Measurements from ENCODE around the gene INVS. TPM values are rescaled to one million over a fixed set of nuclear protein-coding genes. Genes with fewer than 3 reads are reported as not detected.

The INVS gene
- polyA plus RNA-seq, 1 of the 3 experiments (the other 2 are of a cell fraction): 8.1 TPM

GRCh38 chr9:100294806-100295205, 195.8 kb downstream of the INVS start:
- Histone ChIP-seq H3F3A (replicated peaks; ENCODE audit: insufficient read depth) (peaks cover 3% of the 10 kb centered on the region), H3K27me3 (ENCODE audit: insufficient read depth) (no peaks in the 10 kb centered on the region), H3K4me2 (no peak overlapping the region), H3K9me2 (no peaks in the 10 kb centered on the region), H2AFZ (ENCODE audit: low read depth) (no peak overlapping the region), H3K79me2 (ENCODE audit: insufficient read depth) (peaks cover 76% of the 10 kb centered on the region), H3K9me3 (no peaks in the 10 kb centered on the region), H3K36me3 (replicated peaks in 1 of 2; ENCODE audit: control insufficient read depth in 1 of 2, insufficient read depth in 2 of 2, low read length in 1 of 2) (peaks cover 55 to 85% of the 10 kb centered on the region in 2 experiments), H3K4me3 (ENCODE audit: low read depth in 2 of 2, low read length in 1 of 2) (no peak overlapping the region), H4K20me1 (ENCODE audit: insufficient read depth) (0 out of 2 replicates have a peak, but pooled peaks cover 3% of the 10 kb centered on the region), H3K27ac (ENCODE audit: low read depth in 2 of 2, low read length in 1 of 2) (no peak overlapping the region), H3K9ac (no peak overlapping the region), H3K4me1 (ENCODE audit: control insufficient read depth in 1 of 2, insufficient read depth in 2 of 2, low read depth in 1 of 2, low read length in 1 of 2) (no peaks in the 10 kb centered on the region; a peak in 1 of 4 replicates)
- no peak for TF ChIP-seq MAX (IDR thresholded peaks at IDR 0.05; ENCODE audit: low read depth)
- no peak for TF ChIP-seq ELF1 (IDR thresholded peaks at IDR 0.05)
- no peak for TF ChIP-seq YY1 (IDR thresholded peaks at IDR 0.05; ENCODE audit: low read depth)
- no peak for TF ChIP-seq PBX3 (IDR thresholded peaks at IDR 0.05)
- TF ChIP-seq GATA2 (CRISPR knock-in tag; IDR thresholded peaks at IDR 0.05): no peak
- no peak for TF ChIP-seq MEF2A (IDR thresholded peaks at IDR 0.05; ENCODE audit: borderline replicate concordance, low read depth)
- TF ChIP-seq TEAD4 (IDR thresholded peaks at IDR 0.05; ENCODE audit: borderline replicate concordance, insufficient read depth): no peak
- no peak for TF ChIP-seq GABPA (IDR thresholded peaks at IDR 0.05; ENCODE audit: low read depth)
- TF ChIP-seq RFX5 (IDR thresholded peaks at IDR 0.05; ENCODE audit: low read length): no peak
- TF ChIP-seq EP300 (IDR thresholded peaks at IDR 0.05; ENCODE audit: borderline replicate concordance in 1 of 2, low read depth in 1 of 2, low read length in 1 of 2): no peak
- TF ChIP-seq TAF1 (IDR thresholded peaks at IDR 0.05; ENCODE audit: borderline replicate concordance, low read depth, low read length): no peak
- TF ChIP-seq JUND (IDR thresholded peaks at IDR 0.05): no peak
- TF ChIP-seq USF2 (IDR thresholded peaks at IDR 0.05; ENCODE audit: borderline replicate concordance, low read depth, low read length): no peak
- TF ChIP-seq SMC3 (IDR thresholded peaks at IDR 0.05; ENCODE audit: low read depth, low read length): no peak
- TF ChIP-seq RAD21 (IDR thresholded peaks at IDR 0.05; ENCODE audit: low read length): no peak
- ChIA-PET POLR2A (no interaction called here), CTCF (no interaction called here)
- WGBS (ENCODE audit: low lambda C conversion rate): 94% methylated on average over 6 of the region's 6 CpGs
- no peak for DNase-seq

GRCh38 chr9:100295240-100295639, 196.2 kb downstream of the INVS start:
- Histone ChIP-seq H3K79me2 (ENCODE audit: insufficient read depth) (peaks cover 80% of the 10 kb centered on the region), H3K36me3 (replicated peaks in 1 of 2; ENCODE audit: control insufficient read depth in 1 of 2, insufficient read depth in 2 of 2, low read length in 1 of 2) (peaks cover 57 to 88% of the 10 kb centered on the region in 2 experiments), H3K9me2 (no peaks in the 10 kb centered on the region), H3K27ac (ENCODE audit: low read depth in 2 of 2, low read length in 1 of 2) (no peak overlapping the region), H3F3A (replicated peaks; ENCODE audit: insufficient read depth) (peaks cover 3% of the 10 kb centered on the region), H3K4me2 (no peak overlapping the region), H3K9me3 (no peaks in the 10 kb centered on the region), H2AFZ (ENCODE audit: low read depth) (no peak overlapping the region), H3K4me1 (ENCODE audit: control insufficient read depth in 1 of 2, insufficient read depth in 2 of 2, low read depth in 1 of 2, low read length in 1 of 2) (no peaks in the 10 kb centered on the region; a peak in 1 of 4 replicates), H3K9ac (no peak overlapping the region), H3K4me3 (ENCODE audit: low read depth in 2 of 2, low read length in 1 of 2) (no peak overlapping the region), H4K20me1 (ENCODE audit: insufficient read depth) (0 out of 2 replicates have a peak, but pooled peaks cover 3% of the 10 kb centered on the region), H3K27me3 (ENCODE audit: insufficient read depth) (no peaks in the 10 kb centered on the region)
- TF ChIP-seq TCF12 (IDR thresholded peaks at IDR 0.05) (no peak), NFIC (IDR thresholded peaks at IDR 0.05; ENCODE audit: borderline replicate concordance) (no peak), JUND (IDR thresholded peaks at IDR 0.05) (no peak)
- no peak for DNase-seq
- ChIA-PET CTCF (no interaction called here), POLR2A (no interaction called here)
- 91% methylated on average over 2 of the region's 2 CpGs for WGBS (ENCODE audit: low lambda C conversion rate)

All from SK-N-SH (cell line).